22Rv1 (cell line): ENCODE measurements around the gene CNNM2.

Source experiments
- H3K27ac ChIP-seq: fragments of 450-650 bp; 2 replicates; pipeline ENCODE4 v1.5.1; 2017
- CTCF ChIP-seq: fragments of 450-650 bp; IDR thresholded peaks from 2 replicates; pipeline ENCODE4 v1.5.1; 2017; ENCODE audit warnings: mild to moderate bottlenecking
- ZFX ChIP-seq: fragments of 450-650 bp; IDR thresholded peaks from 2 replicates; pipeline ENCODE4 v1.6.1; 2017; ENCODE audit warnings: antibody characterized with exemption, borderline replicate concordance

The CNNM2 gene

GRCh38 chr10:103007017-103007416 is 88.9 kb downstream of the CNNM2 start:
- no peak for TF ChIP-seq CTCF
- no peak for TF ChIP-seq ZFX
- no peak overlapping the region for H3K27ac ChIP-seq

GRCh38 chr10:103013416-103013815 is 95.3 kb downstream of the CNNM2 start:
- H3K27ac ChIP-seq: no peak overlapping the region
- TF ChIP-seq CTCF: no peak
- no peak for TF ChIP-seq ZFX

GRCh38 chr10:103019425-103019824 is 101.3 kb downstream of the CNNM2 start:
- no peak overlapping the region for H3K27ac ChIP-seq
- no peak for TF ChIP-seq ZFX
- no peak for TF ChIP-seq CTCF

- no peak for TF ChIP-seq ZFX
- no peak for TF ChIP-seq CTCF
- no peak overlapping the region for H3K27ac ChIP-seq
Measured at GRCh38 chr10:103021150-103021899, 103.2 kb downstream of the CNNM2 start.

- H3K27ac ChIP-seq: no peak overlapping the region
Measured at GRCh38 chr10:103021900-103022293, 103.8 kb downstream of the CNNM2 start.

GRCh38 chr10:103025696-103026095 is 107.6 kb downstream of the CNNM2 start:
- no peak overlapping the region for H3K27ac ChIP-seq
- TF ChIP-seq CTCF: no peak
- no peak for TF ChIP-seq ZFX

More at GRCh38 chr10:103021900-103022293, 103.8 kb downstream of the CNNM2 start:
- TF ChIP-seq ZFX (no peak), CTCF (no peak)

- H3K27ac ChIP-seq: no peak overlapping the region
- TF ChIP-seq CTCF: no peak
- no peak for TF ChIP-seq ZFX
Measured at GRCh38 chr10:103038570-103038969, 120.5 kb downstream of the CNNM2 start.
